ENCODE measurements around the gene MAB21L4.

GRCh38 chr2:240886023-240886565, 9.9 kb downstream of the MAB21L4 start:
- TF ChIP-seq CTCF (IDR thresholded peaks at IDR 0.05) (no peak), IRF3 (IDR thresholded peaks at IDR 0.05; ENCODE audit: low read depth, low read length) (no peak), SMC3 (IDR thresholded peaks at IDR 0.05; ENCODE audit: low read depth, low read length) (no peak), USF2 (IDR thresholded peaks at IDR 0.05; ENCODE audit: borderline replicate concordance, low read depth, low read length) (no peak), EZH2phosphoT487 (IDR thresholded peaks at IDR 0.05; ENCODE audit: borderline replicate concordance, low read depth) (no peak), RCOR1 (IDR thresholded peaks at IDR 0.05; ENCODE audit: low read length) (no peak), TAF1 (IDR thresholded peaks at IDR 0.05; ENCODE audit: borderline replicate concordance, low read depth, low read length) (no peak), REST (IDR thresholded peaks at IDR 0.05; ENCODE audit: low read depth, low read length) (no peak), EP300 (IDR thresholded peaks at IDR 0.05; ENCODE audit: borderline replicate concordance in 1 of 2, low read depth in 1 of 2, low read length in 1 of 2) (no peak), RFX5 (IDR thresholded peaks at IDR 0.05; ENCODE audit: low read length) (no peak)
